ENCODE results near the gene CDC34. TPM values are rescaled to one million over a fixed set of nuclear protein-coding genes. Genes with fewer than 3 reads are reported as not detected.

CDC34 gene
- total RNA-seq, 1 donor from 2014 or later = 96.5 TPM

DNA sequence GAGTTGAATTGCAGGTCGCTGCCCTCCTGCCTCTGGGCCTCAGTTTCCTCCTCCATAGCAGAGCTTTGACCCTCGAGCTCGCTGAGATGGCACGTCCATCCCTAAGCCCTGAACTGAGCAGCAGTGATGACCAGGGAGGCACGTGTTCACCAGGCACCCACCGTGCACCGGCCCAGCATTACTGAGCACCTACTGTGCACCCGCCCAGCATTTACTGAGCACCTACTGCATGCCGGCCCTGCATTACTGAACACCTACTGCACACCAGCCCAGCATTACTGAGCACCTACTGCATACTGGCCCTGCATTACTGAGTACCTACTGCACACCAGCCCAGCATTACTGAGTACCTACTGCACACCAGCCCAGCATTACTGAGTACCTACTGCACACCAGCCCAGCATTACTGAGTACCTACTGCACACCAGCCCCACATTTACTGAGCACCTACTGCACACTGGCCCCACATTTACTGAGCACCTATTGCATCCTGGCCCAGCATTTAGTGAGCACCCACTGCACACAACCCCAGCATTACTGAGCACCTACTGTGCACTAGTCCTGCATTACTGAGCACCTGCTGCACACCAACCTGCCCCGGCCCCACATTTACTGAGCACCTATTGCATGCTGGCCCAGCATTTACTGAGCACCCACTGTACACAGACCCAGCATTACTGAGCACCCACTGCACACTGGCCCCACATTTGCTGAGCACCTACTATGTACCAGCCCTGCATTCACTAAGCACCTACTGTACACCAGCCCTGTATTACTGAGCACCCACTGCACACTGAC, 18.0 kb upstream of the CDC34 start:
- no peak for DNase-seq
- peaks cover 19% of the 10 kb centered on the region for H3K4me1 ChIP-seq
- intact Hi-C loops (cut with micrococcal nuclease) = no loop called here
- no peak overlapping the region for H3K4me3 ChIP-seq
- H3K27ac ChIP-seq (replicated peaks) = no peak overlapping the region
- TF ChIP-seq, protein P1, sequence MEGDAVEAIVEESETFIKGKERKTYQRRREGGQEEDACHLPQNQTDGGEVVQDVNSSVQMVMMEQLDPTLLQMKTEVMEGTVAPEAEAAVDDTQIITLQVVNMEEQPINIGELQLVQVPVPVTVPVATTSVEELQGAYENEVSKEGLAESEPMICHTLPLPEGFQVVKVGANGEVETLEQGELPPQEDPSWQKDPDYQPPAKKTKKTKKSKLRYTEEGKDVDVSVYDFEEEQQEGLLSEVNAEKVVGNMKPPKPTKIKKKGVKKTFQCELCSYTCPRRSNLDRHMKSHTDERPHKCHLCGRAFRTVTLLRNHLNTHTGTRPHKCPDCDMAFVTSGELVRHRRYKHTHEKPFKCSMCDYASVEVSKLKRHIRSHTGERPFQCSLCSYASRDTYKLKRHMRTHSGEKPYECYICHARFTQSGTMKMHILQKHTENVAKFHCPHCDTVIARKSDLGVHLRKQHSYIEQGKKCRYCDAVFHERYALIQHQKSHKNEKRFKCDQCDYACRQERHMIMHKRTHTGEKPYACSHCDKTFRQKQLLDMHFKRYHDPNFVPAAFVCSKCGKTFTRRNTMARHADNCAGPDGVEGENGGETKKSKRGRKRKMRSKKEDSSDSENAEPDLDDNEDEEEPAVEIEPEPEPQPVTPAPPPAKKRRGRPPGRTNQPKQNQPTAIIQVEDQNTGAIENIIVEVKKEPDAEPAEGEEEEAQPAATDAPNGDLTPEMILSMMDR (IDR thresholded peaks at IDR 0.05; ENCODE audit: borderline replicate concordance) = no peak
- H3K36me3 ChIP-seq = peaks cover 5% of the 10 kb centered on the region
- H3K27me3 ChIP-seq (ENCODE audit: low read depth) = no peaks in the 10 kb centered on the region
- H3K9me3 ChIP-seq (replicated peaks) = no peaks in the 10 kb centered on the region

- no peak overlapping the region for H3K27ac ChIP-seq (replicated peaks)
- H3K4me1 ChIP-seq = peaks cover 14% of the 10 kb centered on the region
- H3K9me3 ChIP-seq (replicated peaks) = no peaks in the 10 kb centered on the region
- H3K4me3 ChIP-seq = no peak overlapping the region
- intact Hi-C loops (cut with micrococcal nuclease) = no loop called here
- H3K36me3 ChIP-seq = peaks cover 5% of the 10 kb centered on the region
- TF ChIP-seq, protein P1 (IDR thresholded peaks at IDR 0.05; ENCODE audit: borderline replicate concordance) = no peak
- DNase-seq = no peak
- H3K27me3 ChIP-seq (ENCODE audit: low read depth) = no peaks in the 10 kb centered on the region
Measured at GRCh38 chr19:514166-514663, 17.3 kb upstream of the CDC34 start.

DNA sequence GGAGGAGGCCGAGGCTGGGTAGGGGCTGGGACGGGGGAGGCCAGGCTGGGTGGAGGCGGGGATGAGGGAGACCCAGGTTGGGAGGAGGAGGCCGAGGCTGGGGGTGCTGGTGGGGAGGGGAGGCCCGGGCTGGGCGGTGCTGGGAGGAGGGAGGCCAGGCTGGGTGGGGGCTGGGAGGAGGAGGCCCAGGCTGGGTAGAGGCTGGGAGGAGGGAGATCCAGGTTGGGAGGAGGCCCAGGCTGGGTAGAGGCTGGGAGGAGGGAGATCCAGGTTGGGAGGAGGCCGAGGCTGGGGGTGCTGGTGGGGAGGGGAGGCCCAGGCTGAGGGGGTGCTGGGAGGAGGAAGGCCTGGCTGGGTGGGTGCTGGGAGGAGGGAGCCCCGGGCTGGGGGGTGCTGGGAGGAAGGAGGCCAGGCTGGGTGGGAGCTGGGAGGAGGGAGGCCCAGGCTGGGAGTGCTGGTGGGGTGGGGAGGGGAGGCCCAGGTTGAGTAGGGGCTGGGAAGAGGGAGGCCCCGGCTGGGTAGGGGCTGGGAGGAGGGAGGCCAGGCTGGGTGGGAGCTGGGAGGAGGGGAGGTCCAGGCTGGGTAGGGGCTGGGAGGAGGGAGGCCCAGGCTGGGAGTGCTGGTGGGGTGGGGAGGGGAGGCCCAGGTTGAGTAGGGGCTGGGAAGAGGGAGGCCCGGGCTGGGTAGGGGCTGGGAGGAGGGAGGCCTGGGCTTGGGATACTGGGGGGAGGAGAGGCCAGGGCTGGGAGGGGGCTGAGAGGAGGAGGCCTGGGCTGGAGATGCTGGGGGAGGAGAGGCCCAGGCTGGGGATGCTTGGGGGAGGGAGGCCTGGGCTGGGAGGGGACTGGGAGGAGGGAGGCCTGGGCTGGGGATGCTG, 13.6 kb upstream of the CDC34 start:
- Histone ChIP-seq H3K4me3 (no peak overlapping the region), H3K27me3 (ENCODE audit: low read depth) (no peaks in the 10 kb centered on the region), H3K9me3 (replicated peaks) (no peaks in the 10 kb centered on the region), H3K27ac (replicated peaks) (no peak overlapping the region), H3K4me1 (no peaks in the 10 kb centered on the region), H3K36me3 (no peaks in the 10 kb centered on the region)
- intact Hi-C loops (cut with micrococcal nuclease) = no loop called here
- TF ChIP-seq, protein P1 (IDR thresholded peaks at IDR 0.05; ENCODE audit: borderline replicate concordance) = no peak
- no peak for DNase-seq

GRCh38 chr19:518598-519231, 12.8 kb upstream of the CDC34 start:
- no peak for DNase-seq
- intact Hi-C loops (cut with micrococcal nuclease) = no loop called here
- TF ChIP-seq, protein P1 (IDR thresholded peaks at IDR 0.05; ENCODE audit: borderline replicate concordance) = no peak

DNA sequence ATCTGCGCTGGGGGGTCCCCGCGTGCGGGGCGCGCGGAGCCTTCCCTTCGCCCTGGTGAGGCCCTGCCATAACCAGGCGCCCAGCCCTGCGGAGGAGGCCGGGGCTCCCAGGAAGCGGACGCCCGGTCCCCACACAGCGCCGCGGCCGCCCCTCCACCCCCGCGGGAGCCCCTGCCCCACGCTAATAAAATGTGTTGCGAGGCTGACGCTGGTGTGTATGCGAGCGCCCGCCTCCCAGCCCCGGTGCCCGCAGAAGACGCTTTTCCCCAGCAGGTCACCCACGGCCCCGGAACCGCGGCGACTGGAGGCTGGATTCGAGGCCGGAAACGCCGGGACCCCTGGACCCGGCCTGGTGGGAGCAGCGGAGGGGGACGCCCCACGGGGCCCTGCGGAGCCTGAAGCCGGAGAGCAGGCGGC, 12.1 kb upstream of the CDC34 start:
- TF ChIP-seq, protein P1 (IDR thresholded peaks at IDR 0.05; ENCODE audit: borderline replicate concordance) = no peak
- intact Hi-C loops (cut with micrococcal nuclease) = no loop called here
- H3K27ac ChIP-seq (replicated peaks) = no peak overlapping the region
- DNase-seq = no peak
- no peak overlapping the region for H3K4me3 ChIP-seq
- H3K27me3 ChIP-seq (ENCODE audit: low read depth) = no peaks in the 10 kb centered on the region
- no peaks in the 10 kb centered on the region for H3K4me1 ChIP-seq
- H3K9me3 ChIP-seq (replicated peaks) = no peaks in the 10 kb centered on the region
- H3K36me3 ChIP-seq = no peaks in the 10 kb centered on the region

More at GRCh38 chr19:518598-519231, 12.8 kb upstream of the CDC34 start:
- no peak overlapping the region for H3K27ac ChIP-seq (replicated peaks)
- no peaks in the 10 kb centered on the region for H3K4me1 ChIP-seq
- no peak overlapping the region for H3K4me3 ChIP-seq
- no peaks in the 10 kb centered on the region for H3K27me3 ChIP-seq (ENCODE audit: low read depth)
- no peaks in the 10 kb centered on the region for H3K9me3 ChIP-seq (replicated peaks)
- H3K36me3 ChIP-seq = no peaks in the 10 kb centered on the region
